ENCODE measurements around the gene PDE2A.

PDE2A gene

DNA sequence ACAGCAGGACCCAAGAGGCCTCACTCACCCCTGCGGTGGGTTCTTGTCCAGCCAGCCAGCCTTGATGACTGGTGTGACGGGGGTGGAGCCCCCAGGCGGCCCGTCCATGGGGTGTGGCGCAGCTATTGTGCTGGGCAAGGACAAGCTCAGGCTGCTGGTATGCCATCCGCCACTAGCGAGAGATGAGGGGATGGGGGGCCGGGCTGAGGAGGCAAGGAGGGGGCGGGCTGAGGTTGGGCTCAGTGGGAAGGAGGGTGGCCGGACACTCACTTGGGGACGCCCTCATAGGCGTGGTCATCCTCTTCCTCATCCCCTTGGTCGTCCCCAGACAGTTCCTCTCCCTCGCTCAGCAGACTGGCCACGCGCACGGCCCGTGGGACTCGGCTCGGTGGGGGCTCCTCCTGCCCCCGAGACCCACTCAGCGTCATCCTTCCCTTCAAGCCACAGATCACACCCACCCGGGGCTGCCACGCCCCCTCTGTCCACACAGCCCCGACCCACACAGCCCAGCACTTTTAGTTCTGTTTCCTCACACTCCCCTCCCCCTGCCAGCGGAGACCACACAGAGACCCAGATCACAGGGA is 38.0 kb upstream of the PDE2A start:
- TF ChIP-seq, protein P1, sequence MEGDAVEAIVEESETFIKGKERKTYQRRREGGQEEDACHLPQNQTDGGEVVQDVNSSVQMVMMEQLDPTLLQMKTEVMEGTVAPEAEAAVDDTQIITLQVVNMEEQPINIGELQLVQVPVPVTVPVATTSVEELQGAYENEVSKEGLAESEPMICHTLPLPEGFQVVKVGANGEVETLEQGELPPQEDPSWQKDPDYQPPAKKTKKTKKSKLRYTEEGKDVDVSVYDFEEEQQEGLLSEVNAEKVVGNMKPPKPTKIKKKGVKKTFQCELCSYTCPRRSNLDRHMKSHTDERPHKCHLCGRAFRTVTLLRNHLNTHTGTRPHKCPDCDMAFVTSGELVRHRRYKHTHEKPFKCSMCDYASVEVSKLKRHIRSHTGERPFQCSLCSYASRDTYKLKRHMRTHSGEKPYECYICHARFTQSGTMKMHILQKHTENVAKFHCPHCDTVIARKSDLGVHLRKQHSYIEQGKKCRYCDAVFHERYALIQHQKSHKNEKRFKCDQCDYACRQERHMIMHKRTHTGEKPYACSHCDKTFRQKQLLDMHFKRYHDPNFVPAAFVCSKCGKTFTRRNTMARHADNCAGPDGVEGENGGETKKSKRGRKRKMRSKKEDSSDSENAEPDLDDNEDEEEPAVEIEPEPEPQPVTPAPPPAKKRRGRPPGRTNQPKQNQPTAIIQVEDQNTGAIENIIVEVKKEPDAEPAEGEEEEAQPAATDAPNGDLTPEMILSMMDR (IDR thresholded peaks at IDR 0.05; ENCODE audit: low read depth, low read length, missing control alignments): no peak
- H3K4me3 ChIP-seq (replicated peaks; ENCODE audit: low read depth, low read length): no peak overlapping the region
- DNase-seq (ENCODE audit: extremely low read depth, low read depth): no peak

DNA sequence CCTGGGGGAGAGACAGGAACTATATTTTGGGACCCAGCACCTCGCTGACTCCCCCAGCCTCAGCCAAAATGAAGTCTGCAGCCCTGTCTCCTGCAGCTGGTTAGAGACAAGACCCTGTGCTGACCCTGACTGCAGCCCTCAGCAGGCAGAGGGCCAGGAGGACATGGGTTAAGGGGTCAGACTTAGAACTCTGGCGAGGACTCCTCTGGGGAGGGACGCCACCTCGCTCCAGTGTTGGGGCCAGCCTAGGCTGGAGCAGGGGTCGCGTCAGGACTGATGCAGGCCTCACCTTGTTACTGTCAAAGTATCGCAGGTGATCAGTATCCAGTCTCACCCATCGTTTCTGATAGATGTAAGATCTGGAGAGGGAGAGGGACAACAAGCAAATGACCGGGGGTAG is 36.9 kb upstream of the PDE2A start:
- DNase-seq (ENCODE audit: extremely low read depth, low read depth): no peak
- TF ChIP-seq, protein P1 (IDR thresholded peaks at IDR 0.05; ENCODE audit: low read depth, low read length, missing control alignments): no peak
- no peak overlapping the region for H3K4me3 ChIP-seq (replicated peaks; ENCODE audit: low read depth, low read length)

DNA sequence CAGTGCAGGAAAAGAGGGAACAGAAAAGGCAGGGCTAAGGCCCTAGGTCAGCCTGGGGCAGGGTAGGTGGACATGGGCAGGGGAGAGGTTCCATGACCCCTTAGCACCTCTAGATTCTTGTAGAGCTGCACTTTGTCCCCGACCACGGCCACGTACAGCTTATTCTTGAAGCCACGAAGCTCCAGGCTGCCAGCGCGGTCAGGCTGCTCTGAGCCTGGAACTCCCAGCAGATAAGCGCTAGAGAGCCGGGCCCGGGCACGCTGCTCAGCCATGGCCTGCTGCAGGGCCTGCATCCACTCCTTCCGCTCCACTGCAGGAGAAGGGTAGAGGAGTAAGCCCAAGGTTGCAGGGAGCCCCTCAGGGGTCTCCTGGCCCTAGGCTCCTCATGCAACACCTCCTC is 36.1 kb upstream of the PDE2A start:
- DNase-seq (ENCODE audit: extremely low read depth, low read depth): no peak
- TF ChIP-seq, protein P1 (IDR thresholded peaks at IDR 0.05; ENCODE audit: low read depth, low read length, missing control alignments): no peak
- H3K4me3 ChIP-seq (replicated peaks; ENCODE audit: low read depth, low read length): no peak overlapping the region

DNA sequence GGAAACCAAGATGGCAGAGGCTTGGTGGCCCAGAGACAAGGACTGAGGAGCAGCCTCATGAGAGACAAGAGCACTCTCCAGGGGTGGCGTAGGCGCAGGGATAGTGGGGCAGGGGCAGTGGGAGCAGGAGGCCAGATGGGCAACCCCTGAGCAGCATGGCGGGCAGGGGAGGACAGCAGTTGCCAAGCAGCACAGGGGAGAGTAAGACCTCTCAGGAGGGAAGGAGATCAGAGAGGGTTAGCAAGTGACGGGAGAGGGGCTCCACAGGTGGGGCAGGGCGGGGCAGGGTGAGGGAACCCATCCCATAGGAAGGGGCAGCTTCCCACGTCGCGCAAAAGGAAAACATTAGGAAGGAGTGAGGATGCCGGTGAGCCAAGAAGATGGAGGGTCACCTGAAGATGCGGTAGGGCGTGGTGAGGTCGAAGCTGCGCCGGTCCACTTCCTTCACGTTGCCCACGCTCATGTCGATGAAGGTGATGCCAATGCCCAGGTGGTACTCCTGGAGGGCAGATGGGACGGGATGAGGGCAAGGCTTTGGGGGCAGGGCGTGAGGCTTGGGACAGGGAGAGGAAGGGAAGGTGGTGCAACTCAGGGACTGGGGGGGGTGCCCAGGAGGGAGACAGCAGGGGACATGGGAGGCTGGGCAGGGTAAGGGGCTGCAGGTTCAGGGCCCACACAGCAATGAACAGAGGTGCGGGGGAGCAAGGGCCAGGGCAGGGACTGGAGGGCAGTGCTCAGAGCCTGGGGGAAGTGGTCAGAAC is 35.4 kb upstream of the PDE2A start:
- no peak for DNase-seq (ENCODE audit: extremely low read depth, low read depth)
- TF ChIP-seq, protein P1 (IDR thresholded peaks at IDR 0.05; ENCODE audit: low read depth, low read length, missing control alignments): no peak
- no peak overlapping the region for H3K4me3 ChIP-seq (replicated peaks; ENCODE audit: low read depth, low read length)

DNA sequence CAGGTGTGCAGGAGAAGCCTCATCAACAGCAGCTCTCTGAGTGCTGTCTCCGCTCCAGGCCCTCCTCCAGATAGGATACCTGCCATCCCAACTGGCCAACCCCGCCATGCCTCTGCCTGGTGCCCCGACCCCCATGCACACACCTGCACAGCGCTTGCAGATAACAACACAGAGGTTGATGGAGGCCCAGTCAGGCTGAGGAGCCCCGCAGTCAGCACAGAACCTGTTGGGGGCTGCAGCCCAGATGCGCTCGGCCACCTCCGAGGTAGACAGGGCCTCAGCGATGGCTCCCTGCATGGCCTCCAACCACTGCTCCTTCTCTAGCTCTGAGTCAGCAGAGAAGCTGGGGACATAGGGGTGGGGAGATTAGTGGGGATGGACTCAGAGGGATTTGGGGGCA is 32.8 kb upstream of the PDE2A start:
- DNase-seq (ENCODE audit: extremely low read depth, low read depth): no peak
- no peak overlapping the region for H3K4me3 ChIP-seq (replicated peaks; ENCODE audit: low read depth, low read length)
- TF ChIP-seq, protein P1 (IDR thresholded peaks at IDR 0.05; ENCODE audit: low read depth, low read length, missing control alignments): no peak

DNA sequence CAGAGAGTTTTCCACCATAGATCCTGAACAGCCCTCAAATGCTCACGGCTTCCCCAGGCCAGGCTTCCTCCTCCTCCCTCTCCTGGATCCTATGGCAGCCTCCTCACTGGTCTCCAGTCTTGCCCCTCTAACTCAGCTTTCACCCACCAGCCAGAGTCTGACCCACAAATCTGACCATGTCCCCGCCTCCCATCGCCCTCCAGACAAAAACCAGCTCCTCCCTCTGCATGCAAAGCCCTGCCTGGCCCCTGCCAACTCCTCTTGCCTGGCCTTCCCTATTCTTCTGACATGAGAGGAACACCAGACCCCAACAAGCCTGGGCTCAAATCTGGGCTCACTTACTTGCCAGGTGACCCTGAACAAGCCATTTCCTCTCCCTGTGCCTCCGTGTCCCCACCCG is 32.4 kb upstream of the PDE2A start:
- no peak for DNase-seq (ENCODE audit: extremely low read depth, low read depth)
- H3K4me3 ChIP-seq (replicated peaks; ENCODE audit: low read depth, low read length): no peak overlapping the region
- TF ChIP-seq, protein P1 (IDR thresholded peaks at IDR 0.05; ENCODE audit: low read depth, low read length, missing control alignments): no peak
